Stimulated activated CD8-positive, alpha-beta memory T cell treated with anti-CD3 and anti-CD28 coated beads, Interleukin-12 subunit alpha, Interleukin-12 subunit beta, amount 100 ng/mL, for 1 hour (primary cell): ENCODE data around the gene MOB4.
"Not testable (repeated sequence)": the region's sequence is repeated elsewhere in the genome, so short reads cannot be mapped to it uniquely, and the experiment has no call there.

Experiments
- DNase-seq: peaks from one replicate; pipeline ENCODE4 v3.0.0-alpha.2; 2020; ENCODE audit warnings: low read depth

The MOB4 gene

GRCh38 chr2:197514754-197515153 lies 1.1 kb upstream of the MOB4 start:
- no peak for DNase-seq

GRCh38 chr2:197515315-197515738 lies 539 bp upstream of the MOB4 start:
- no peak for DNase-seq

GRCh38 chr2:197516393-197516761 lies 511 bp downstream of the MOB4 start:
- DNase-seq, result peak; percentile 2

GRCh38 chr2:197517150-197517549 lies 1.3 kb downstream of the MOB4 start:
- DNase-seq, result no peak

GRCh38 chr2:197538412-197538811 lies 22.5 kb downstream of the MOB4 start:
- DNase-seq, result no peak

- no peak for DNase-seq
Measured at GRCh38 chr2:197539734-197540133, 23.9 kb downstream of the MOB4 start.

- DNase-seq, result no peak
Measured at GRCh38 chr2:197543206-197543605, 27.3 kb downstream of the MOB4 start.

- DNase-seq, result no peak
Measured at GRCh38 chr2:197547163-197547900, 31.5 kb downstream of the MOB4 start.

- DNase-seq, result no peak
Measured at GRCh38 chr2:197548582-197548981, 32.7 kb downstream of the MOB4 start.

- DNase-seq, result not testable (repeated sequence)
Measured at GRCh38 chr2:197551260-197551659, 35.4 kb downstream of the MOB4 start.

- DNase-seq, result no peak
Measured at GRCh38 chr2:197555467-197555866, 39.6 kb downstream of the MOB4 start.

GRCh38 chr2:197556456-197556855 lies 40.6 kb downstream of the MOB4 start:
- DNase-seq, result no peak

GRCh38 chr2:197558393-197558792 lies 42.5 kb downstream of the MOB4 start:
- DNase-seq, result no peak

- DNase-seq, result no peak
Measured at GRCh38 chr2:197559681-197560080, 43.8 kb downstream of the MOB4 start.

- DNase-seq, result no peak
Measured at GRCh38 chr2:197560146-197560665, 44.3 kb downstream of the MOB4 start.

GRCh38 chr2:197571627-197572271 lies 55.9 kb downstream of the MOB4 start:
- DNase-seq, result no peak

- no peak for DNase-seq
Measured at GRCh38 chr2:197573608-197574007, 57.7 kb downstream of the MOB4 start.

GRCh38 chr2:197575987-197576386 lies 60.1 kb downstream of the MOB4 start:
- no peak for DNase-seq

- DNase-seq, result no peak
Measured at GRCh38 chr2:197576631-197577030, 60.8 kb downstream of the MOB4 start.

GRCh38 chr2:197577446-197577845 lies 61.6 kb downstream of the MOB4 start:
- DNase-seq, result no peak

- not testable (repeated sequence) for DNase-seq
Measured at GRCh38 chr2:197578294-197578693, 62.4 kb downstream of the MOB4 start.

GRCh38 chr2:197580166-197580565 lies 64.3 kb downstream of the MOB4 start:
- DNase-seq, result not testable (repeated sequence)

- DNase-seq, result not testable (repeated sequence)
Measured at GRCh38 chr2:197587255-197587654, 71.4 kb downstream of the MOB4 start.
